Endodermal cell (in vitro differentiated cells): ENCODE results near the gene OR8U1. TPM values are rescaled to one million over a fixed set of nuclear protein-coding genes. Genes with fewer than 3 reads are reported as not detected.

Source experiments
- DNase-seq: peaks from one replicate; pipeline ENCODE4 v3.0.0-alpha.2; 2017
- H3K27ac ChIP-seq: 2 replicates; pipeline ENCODE4 v1.5.1; 2013; ENCODE audit warnings: mild to moderate bottlenecking, low read depth, low read length, moderate library complexity
- H3K27me3 ChIP-seq: 2 replicates; pipeline ENCODE4 v1.6.1; 2013; ENCODE audit warnings: mild to moderate bottlenecking, low read length, moderate library complexity; ENCODE audit not compliant: insufficient read depth, control insufficient read depth, poor library complexity, severe bottlenecking
- H3K36me3 ChIP-seq: 2 replicates; pipeline ENCODE4 v1.7.0; 2013; ENCODE audit warnings: mild to moderate bottlenecking, low read length, moderate library complexity; ENCODE audit not compliant: control insufficient read depth, insufficient read depth
- H3K4me1 ChIP-seq: one replicate; pipeline ENCODE4 v1.7.0; 2013; ENCODE audit warnings: low read length; ENCODE audit not compliant: control insufficient read depth, insufficient read depth
- H3K4me3 ChIP-seq: 2 replicates; pipeline ENCODE4 v1.5.1; 2013; ENCODE audit warnings: mild to moderate bottlenecking, low read length, moderate library complexity
- H3K9ac ChIP-seq: 2 replicates; pipeline ENCODE4 v1.6.1; 2013; ENCODE audit warnings: mild to moderate bottlenecking, low read length, moderate library complexity; ENCODE audit not compliant: poor library complexity, severe bottlenecking; ENCODE audit errors: extremely low read depth
- H3K9me3 ChIP-seq: 2 replicates; pipeline ENCODE4 v1.6.1; 2013; ENCODE audit warnings: mild to moderate bottlenecking, low read length, moderate library complexity; ENCODE audit not compliant: control insufficient read depth
- H3K27ac Mint-ChIP-seq: 2 replicates; pipeline ENCODE4 v1.8.0; 2020; ENCODE audit warnings: mixed read lengths
- H3K27me3 Mint-ChIP-seq: 2 replicates; pipeline ENCODE4 v1.8.0; 2021; ENCODE audit warnings: mild to moderate bottlenecking, mixed read lengths; ENCODE audit not compliant: insufficient read depth
- H3K36me3 Mint-ChIP-seq: 2 replicates; pipeline ENCODE4 v1.8.0; 2020; ENCODE audit warnings: low read depth, mixed read lengths
- H3K4me1 Mint-ChIP-seq: 2 replicates; pipeline ENCODE4 v1.8.0; 2020; ENCODE audit warnings: mixed read lengths
- H3K4me3 Mint-ChIP-seq: 2 replicates; pipeline ENCODE4 v1.8.0; 2020; ENCODE audit warnings: mild to moderate bottlenecking, moderate library complexity, mixed read lengths
- H3K9me3 Mint-ChIP-seq: 2 replicates; pipeline ENCODE4 v1.8.0; 2020; ENCODE audit warnings: mild to moderate bottlenecking, mixed read lengths
- WGBS, 2 experiments: methylation state at CpG; one replicate each; pipeline versions ENCODE4 v1.1.5 to v1.1.7; 2013; ENCODE audit warnings: missing lambda C conversion rate in 2 of 2, mixed read lengths in 1 of 2; ENCODE audit not compliant: insufficient coverage in 1 of 2, insufficient read length in 1 of 2; 5-methylcytosine and 5-hydroxymethylcytosine counted together
- total RNA-seq, 2 donors: library from RNA; stranded (reverse); fragmentation: NEBNext Ultra II Directional in 1 of 2; extraction: Animal tissue kit (Norgen Biotek cat#: 25700) in 1 of 2; gene quantifications; 2 replicates in 1 of 2; 3 replicates in 1 of 2; pipeline ENCODE4 v1.2.1, GENCODE V29; 2021
- TF ChIP-seq, protein P1 (sequence below): fragments of 200-600 bp; sonication (generic); conservative IDR thresholded peaks from 2 replicates; pipeline ENCODE4 v1.5.0; 2021; ENCODE audit warnings: antibody characterized with exemption, mild to moderate bottlenecking

OR8U1 gene
- total RNA-seq, 2 donors from 2014 or later: not detected

DNA sequence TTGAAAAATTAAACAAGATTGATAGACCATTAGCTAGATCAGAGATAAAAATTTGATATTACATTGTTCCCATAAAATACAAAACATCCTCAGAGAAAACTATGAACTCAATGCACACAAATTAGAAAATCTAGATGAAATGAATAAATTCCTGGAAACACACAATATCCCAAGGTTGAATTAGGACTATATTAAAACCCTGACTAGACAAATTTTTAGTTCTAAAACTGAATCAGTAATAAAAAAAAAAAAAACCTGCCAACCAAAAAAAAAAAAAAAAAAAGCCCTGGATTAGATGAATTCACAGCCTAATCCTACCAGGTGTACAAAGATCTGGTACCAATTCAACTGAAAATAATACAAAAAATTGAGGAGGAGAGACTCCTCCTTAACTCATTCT is 35.1 kb upstream of the OR8U1 start:
- Mint-ChIP-seq H3K27me3 (no peaks in the 10 kb centered on the region), H3K4me3 (no peak overlapping the region), H3K27ac (no peak overlapping the region), H3K36me3 (no peaks in the 10 kb centered on the region), H3K9me3 (peaks cover 10% of the 10 kb centered on the region), H3K4me1 (peaks cover 10% of the 10 kb centered on the region)
- H3K36me3 ChIP-seq: no peaks in the 10 kb centered on the region
- no peak for DNase-seq
- no peak overlapping the region for H3K27ac ChIP-seq
- no peak overlapping the region for H3K9ac ChIP-seq
- H3K9me3 ChIP-seq: peaks cover 5% of the 10 kb centered on the region
- TF ChIP-seq, protein P1, sequence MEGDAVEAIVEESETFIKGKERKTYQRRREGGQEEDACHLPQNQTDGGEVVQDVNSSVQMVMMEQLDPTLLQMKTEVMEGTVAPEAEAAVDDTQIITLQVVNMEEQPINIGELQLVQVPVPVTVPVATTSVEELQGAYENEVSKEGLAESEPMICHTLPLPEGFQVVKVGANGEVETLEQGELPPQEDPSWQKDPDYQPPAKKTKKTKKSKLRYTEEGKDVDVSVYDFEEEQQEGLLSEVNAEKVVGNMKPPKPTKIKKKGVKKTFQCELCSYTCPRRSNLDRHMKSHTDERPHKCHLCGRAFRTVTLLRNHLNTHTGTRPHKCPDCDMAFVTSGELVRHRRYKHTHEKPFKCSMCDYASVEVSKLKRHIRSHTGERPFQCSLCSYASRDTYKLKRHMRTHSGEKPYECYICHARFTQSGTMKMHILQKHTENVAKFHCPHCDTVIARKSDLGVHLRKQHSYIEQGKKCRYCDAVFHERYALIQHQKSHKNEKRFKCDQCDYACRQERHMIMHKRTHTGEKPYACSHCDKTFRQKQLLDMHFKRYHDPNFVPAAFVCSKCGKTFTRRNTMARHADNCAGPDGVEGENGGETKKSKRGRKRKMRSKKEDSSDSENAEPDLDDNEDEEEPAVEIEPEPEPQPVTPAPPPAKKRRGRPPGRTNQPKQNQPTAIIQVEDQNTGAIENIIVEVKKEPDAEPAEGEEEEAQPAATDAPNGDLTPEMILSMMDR: no peak
- no peak overlapping the region for H3K4me3 ChIP-seq
- H3K4me1 ChIP-seq: no peaks in the 10 kb centered on the region
- no peaks in the 10 kb centered on the region for H3K27me3 ChIP-seq

- DNase-seq: no peak
- Mint-ChIP-seq H3K9me3 (peaks cover 10% of the 10 kb centered on the region), H3K36me3 (no peaks in the 10 kb centered on the region), H3K27ac (no peak within 1 kb of the TSS), H3K27me3 (no peaks in the 10 kb centered on the region), H3K4me3 (no peak within 1 kb of the TSS), H3K4me1 (peaks cover 10% of the 10 kb centered on the region)
- Histone ChIP-seq H3K4me1 (no peaks in the 10 kb centered on the region), H3K9ac (no peak within 1 kb of the TSS), H3K27ac (no peak within 1 kb of the TSS), H3K9me3 (peaks cover 5% of the 10 kb centered on the region), H3K4me3 (no peak within 1 kb of the TSS), H3K36me3 (no peaks in the 10 kb centered on the region), H3K27me3 (no peaks in the 10 kb centered on the region)
- TF ChIP-seq, protein P1: no peak
- WGBS, 2 experiments: 98 to 100% methylated on average over 1 of the region's 1 CpG
These were observed 29.7 kb upstream of the OR8U1 start, which contains the start of gene OR8K1 for GRCh38 chr11:56345739-56346138. OR8K1 (plus strand) TSS chr11:56346039; CDS start chr11:56346039, 0 bp downstream.

GRCh38 chr11:56353991-56354390 is 21.4 kb upstream of the OR8U1 start, which contains the start of gene OR8J1:
OR8J1 (plus strand) TSS chr11:56354291; CDS start chr11:56360247, 5,956 bp downstream.
- TF ChIP-seq, protein P1: no peak
- H3K27me3 ChIP-seq: no peaks in the 10 kb centered on the region
- H3K4me1 Mint-ChIP-seq: no peaks in the 10 kb centered on the region
- H3K4me3 ChIP-seq: no peak within 1 kb of the TSS
- DNase-seq: no peak
- H3K27me3 Mint-ChIP-seq: no peaks in the 10 kb centered on the region
- H3K4me1 ChIP-seq: no peaks in the 10 kb centered on the region
- no peak within 1 kb of the TSS for H3K4me3 Mint-ChIP-seq
- no peaks in the 10 kb centered on the region for H3K36me3 Mint-ChIP-seq
- H3K9me3 ChIP-seq: no peaks in the 10 kb centered on the region
- no peak within 1 kb of the TSS for H3K9ac ChIP-seq
- H3K9me3 Mint-ChIP-seq: no peaks in the 10 kb centered on the region
- no peaks in the 10 kb centered on the region for H3K36me3 ChIP-seq
- 97 to 100% methylated on average over 1 to 2 of the region's 2 CpGs for WGBS, 2 experiments
- no peak within 1 kb of the TSS for H3K27ac ChIP-seq
- no peak within 1 kb of the TSS for H3K27ac Mint-ChIP-seq
